Mucosa of gallbladder (tissue), 1 donor: ENCODE data around the gene CD48. TPM values are rescaled to one million over a fixed set of nuclear protein-coding genes. Genes with fewer than 3 reads are reported as not detected.
"Not testable (repeated sequence)": the region's sequence is repeated elsewhere in the genome, so short reads cannot be mapped to it uniquely, and the experiment has no call there.

ENCODE experiments used
- DNase-seq: peaks from one replicate; pipeline ENCODE4 v3.0.0-alpha.2; 2020; ENCODE audit warnings: low spot score
- total RNA-seq: library from RNA; stranded (reverse); gene quantifications from one replicate; pipeline ENCODE4 v1.2.1, GENCODE V29; 2021
- donor health status: DM: no; HTN: no; CAD: no.

The CD48 gene
- total RNA-seq, 1 donor from 2014 or later = 15.0 TPM

DNA sequence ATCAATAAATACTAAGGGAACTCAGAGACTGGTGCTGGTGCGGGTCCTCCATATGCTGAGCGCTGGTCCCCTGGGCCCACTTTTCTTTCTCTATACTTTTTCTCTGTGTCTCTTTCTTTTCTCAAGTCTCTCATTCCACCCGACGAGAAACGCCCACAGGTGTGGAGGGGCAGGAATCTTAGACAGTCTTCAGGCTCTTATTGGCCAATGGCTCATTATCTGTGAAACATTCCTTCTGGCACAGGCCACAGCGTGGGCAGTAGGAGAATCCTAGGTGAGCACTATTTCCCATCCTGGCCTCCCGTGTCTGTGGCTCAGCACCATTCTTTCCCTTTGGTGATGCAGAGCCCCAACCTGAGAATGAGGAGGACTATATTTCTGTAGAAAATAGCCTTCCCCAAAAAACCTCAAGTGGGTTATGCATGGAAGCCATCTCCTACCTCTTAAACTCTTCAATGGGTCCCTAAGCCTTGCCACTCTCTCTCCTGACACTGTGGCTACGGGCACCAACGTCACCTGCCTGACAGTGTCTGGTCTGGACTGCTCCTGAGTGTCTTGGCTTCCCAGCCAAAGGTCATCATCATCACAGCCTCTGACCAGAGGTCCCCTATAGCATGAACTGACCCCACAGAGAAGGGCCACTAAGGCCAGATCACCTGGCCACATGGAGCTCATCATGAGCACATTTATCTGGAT lies 58.5 kb downstream of the CD48 start:
- no peak for DNase-seq

DNA sequence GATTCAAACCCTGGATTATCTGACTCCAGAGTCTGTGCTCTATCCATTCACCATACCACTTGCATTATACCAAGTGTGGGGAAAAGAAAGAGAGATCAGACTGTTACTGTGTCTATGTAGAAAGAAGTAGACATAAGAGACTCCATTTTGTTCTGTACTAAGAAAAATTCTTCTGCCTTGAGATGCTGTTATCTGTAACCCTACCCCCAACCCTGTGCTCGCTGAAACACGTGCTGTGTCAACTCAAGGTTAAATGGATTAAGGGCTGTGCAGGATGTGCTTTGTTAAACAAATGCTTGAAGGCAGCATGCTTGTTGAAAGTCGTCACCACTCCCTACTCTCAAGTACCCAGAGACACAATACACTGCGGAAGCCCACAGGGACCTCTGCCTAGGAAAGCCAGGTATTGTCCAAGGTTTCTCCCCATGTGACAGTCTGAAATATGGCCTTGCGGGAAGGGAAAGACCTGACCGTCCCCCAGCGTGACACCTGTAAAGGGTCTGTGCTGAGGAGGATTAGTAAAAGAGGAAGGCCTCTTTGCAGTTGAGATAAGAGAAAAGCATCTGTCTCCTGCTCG lies 59.5 kb downstream of the CD48 start:
- not testable (repeated sequence) for DNase-seq

DNA sequence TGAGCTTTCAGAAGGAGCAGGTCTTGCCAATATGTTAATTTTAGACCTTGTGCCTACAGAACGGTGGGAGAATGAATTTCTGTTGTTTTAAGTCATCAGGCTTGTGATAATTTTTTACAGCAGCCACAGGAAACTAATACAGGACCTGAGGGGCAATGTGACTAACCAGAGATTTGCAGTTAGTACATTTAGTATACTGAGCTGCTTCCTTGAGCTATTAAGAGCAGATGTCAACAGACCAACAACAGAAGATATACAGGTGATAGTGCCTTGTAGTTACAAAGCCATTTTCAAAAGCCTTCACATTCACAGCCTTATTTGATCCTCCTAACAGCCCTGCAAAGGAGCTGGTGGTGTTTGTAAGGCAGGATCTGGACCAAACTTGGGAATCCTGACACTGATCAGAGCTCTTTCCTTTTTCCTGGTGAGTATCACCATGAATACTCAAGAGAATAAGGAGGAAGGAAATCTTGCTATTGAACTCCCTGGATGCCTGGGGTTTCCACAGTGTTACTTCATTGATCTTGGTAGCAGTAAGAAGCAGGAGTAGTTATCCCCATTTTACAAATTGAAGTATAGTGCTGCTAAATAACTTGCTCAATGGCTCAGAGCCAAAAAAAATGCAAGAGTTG lies 60.1 kb downstream of the CD48 start:
- DNase-seq = no peak

DNA sequence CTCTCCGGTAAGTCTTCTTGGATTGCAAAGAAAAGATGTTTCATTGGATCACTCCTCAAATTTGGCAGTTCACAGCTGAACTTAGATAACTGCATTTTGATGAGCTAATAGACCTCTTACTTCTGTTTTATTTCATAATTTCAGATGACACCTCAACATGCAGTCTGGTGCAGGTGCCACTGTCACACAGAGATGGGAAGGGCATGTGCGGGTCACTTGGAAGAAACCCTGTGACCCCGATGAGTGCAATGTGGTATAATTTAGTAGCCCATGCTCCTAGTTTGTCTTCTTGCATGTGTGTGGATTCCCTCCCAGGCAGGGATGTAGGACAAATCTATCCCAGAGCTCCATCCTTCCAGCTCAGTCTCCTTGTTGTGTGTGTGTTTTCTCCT lies 64.3 kb downstream of the CD48 start:
- no peak for DNase-seq

GRCh38 chr1:160646711-160647328 lies 64.8 kb downstream of the CD48 start, which contains the start of gene SLAMF1:
SLAMF1 (minus strand) TSS chr1:160647044; CDS start chr1:160646945, 99 bp downstream.
- DNase-seq = no peak

DNA sequence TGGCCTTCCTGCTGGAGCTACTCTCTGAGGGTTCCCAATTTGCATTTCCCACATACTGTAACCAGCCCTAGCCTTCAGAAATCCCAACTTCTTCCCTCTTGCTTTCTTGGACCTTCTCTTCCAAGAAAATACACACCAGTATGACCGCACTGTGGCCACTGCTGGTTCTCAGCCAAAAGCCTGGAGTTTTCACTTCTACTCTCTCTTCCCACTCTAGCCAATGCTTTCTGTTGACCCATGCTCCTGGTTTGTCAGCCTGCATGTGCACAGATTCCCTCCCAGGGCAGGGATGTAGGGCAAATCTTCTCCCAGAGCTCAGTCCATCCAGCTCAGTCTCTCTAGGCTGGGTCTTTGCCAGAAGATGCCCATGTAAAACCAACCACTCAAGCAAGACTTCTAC lies 65.4 kb downstream of the CD48 start:
- DNase-seq = no peak

- no peak for DNase-seq
Observed at GRCh38 chr1:160645386-160646130, 66.1 kb downstream of the CD48 start.

GRCh38 chr1:160644399-160644798 lies 67.2 kb downstream of the CD48 start:
- DNase-seq = no peak

DNA sequence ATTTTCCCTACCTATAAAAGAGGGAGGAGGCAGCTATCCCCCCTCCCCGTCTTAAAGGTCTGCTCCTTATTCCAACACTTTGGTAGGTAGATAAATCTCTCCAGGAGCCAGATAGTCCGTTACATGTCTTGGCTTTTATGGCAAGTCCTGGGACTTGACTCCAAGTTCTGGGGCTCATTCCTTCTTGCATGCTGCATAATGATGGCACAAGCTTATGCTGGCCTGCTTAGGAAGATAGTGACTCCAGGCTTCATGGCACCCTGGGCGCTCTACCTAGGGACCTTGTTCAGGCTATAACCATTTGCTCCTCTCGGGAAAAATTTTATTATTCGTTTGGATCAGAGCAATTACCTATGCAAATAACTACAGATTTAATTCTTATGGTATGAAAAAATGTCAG lies 68.5 kb downstream of the CD48 start:
- no peak for DNase-seq

GRCh38 chr1:160642281-160642644 lies 69.4 kb downstream of the CD48 start:
- DNase-seq = no peak

GRCh38 chr1:160641323-160642280 lies 70.0 kb downstream of the CD48 start:
- DNase-seq = no peak

GRCh38 chr1:160640359-160641123 lies 71.1 kb downstream of the CD48 start:
- no peak for DNase-seq

DNA sequence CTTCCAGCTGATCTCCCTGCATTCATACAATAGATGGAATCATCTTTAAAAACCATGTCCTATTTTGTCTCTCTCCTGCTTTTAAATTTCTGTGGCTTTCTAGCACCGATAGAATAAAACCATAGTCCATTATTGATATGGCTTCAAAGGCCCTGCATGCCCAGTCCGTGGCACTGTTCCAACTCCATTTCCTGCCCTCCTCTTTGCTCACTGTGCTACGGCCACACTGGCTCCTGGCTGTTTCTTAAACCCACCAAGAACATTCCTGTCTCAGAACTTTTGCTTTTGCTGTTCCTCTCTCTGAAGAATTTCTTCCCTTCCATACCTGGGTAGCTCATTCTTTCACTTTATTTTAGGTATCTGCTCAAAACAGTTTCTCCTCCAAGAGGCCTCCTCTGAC lies 72.0 kb downstream of the CD48 start:
- no peak for DNase-seq

DNA sequence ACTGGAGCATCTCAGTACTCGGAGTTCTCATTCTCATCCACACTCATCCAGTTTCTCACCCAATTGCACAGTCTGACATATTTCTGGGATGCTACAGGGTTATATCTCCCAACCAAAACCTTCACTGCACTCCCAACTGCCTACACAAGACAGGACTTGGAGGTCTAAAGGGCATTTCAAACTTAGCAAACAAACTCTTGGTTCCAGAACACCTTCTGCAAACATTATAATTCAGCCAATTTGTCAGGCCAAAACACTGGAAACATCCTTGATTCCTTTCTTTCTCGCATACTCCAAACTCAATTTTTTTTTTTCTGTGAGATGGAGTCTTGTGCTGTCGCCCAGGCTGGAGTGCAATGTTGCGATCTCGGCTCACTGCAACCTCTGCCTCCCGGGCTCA lies 72.7 kb downstream of the CD48 start:
- no peak for DNase-seq

DNA sequence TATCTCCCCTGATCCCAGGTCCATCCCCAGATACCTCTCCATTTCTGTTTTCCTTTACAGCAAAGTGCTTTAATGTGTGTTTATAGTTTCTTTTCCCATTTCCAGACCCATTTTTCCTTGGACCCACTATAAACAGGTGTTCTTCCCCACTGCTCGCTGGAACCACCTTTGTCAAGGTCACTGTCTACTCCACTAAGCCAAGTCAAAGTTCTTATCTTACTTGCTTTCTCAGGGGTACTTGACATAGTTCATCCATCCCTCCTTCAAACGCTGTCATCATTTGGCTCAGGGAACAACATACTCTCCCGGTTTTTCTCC lies 73.1 kb downstream of the CD48 start:
- DNase-seq = no peak

DNA sequence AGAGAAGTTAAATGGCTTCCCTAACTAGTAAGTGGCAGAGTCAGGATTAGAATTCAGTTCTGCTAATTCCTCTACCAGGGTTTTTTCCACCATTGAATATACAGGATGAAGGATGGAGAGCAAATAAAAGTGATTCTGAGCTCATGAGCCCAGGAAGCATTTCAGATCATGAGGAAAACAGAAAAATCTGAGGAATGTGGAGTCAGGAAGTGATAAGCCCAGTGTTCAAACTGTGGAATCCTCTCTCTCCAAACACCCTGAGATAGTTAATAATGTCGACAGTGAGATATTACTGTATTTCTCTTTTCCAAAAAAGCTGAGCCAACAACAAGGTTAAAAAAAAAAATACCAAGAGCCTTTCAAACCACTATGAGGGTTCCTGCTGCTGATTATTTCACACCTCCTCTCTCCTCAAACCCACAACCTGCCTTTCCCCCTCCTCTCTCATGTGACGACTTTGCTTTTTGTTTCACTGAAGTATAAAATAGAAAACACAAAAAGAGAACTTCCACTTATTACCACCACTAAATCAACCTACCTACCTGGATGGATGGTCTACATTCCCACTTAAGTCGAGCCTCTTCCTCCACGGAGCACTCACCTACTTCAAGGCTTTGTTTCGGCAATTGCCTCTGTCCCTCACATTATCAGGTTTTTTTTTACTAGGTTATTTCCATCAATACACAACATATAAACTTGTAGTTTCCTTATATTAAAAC lies 73.6 kb downstream of the CD48 start:
- no peak for DNase-seq

GRCh38 chr1:160637065-160637464 lies 74.6 kb downstream of the CD48 start:
- no peak for DNase-seq

DNA sequence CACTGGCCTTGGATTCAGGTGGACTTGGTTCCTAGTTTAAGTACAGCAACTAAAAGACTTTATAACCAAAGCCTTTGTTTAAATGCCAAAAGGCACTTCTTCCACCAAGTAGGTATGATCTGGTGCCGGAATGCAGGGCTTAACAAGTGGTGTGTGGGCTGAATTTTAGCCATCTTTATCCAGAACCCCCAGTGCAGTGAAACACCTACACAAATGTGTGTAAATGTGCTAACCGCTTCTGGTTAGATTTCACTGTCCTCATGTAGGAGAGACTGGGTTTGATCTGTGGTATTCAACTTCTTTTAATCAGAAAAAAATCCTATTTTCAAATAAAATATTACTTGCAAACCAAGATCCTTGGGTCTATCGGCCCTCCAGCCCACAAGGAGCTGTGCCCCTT lies 75.1 kb downstream of the CD48 start:
- no peak for DNase-seq

- no peak for DNase-seq
Observed at GRCh38 chr1:160636076-160636475, 75.5 kb downstream of the CD48 start.
